IMR-90 (cell line): Measurements from ENCODE around the gene AGAP1. TPM values are rescaled to one million over a fixed set of nuclear protein-coding genes. Genes with fewer than 3 reads are reported as not detected.

Experiments used
- ATAC-seq: fragments of 200-7000 bp; cut with Tn5 transposase; 2 replicates; pipeline ENCODE4 v1.9.1; 2020; ENCODE audit warnings: low read depth, mild to moderate bottlenecking, moderate library complexity
- BruUV-seq: library from RNA; stranded (reverse); fragments of 400-500 nt; replicated peaks from 2 replicates; lab custom pipeline; 2021; lab: Mats Ljungman, UMichigan
- CTCF ChIA-PET: fragments of 300-600 bp; formaldehyde crosslinking; extraction: SDS; loops from one replicate; lab custom pipeline; 2021; ENCODE audit warnings: antibody characterized with exemption; lab: Yijun Ruan, JAX
- POLR2A ChIA-PET: fragments of 300-600 bp; sonication (Branson Sonifier 250); formaldehyde crosslinking; loops from one replicate; lab custom pipeline; 2022; ENCODE audit warnings: antibody characterized with exemption; ENCODE audit not compliant: unreplicated experiment; lab: Charles Lee
- DNase-seq: peaks from one replicate; pipeline ENCODE4 v3.0.0; 2013
- H2AFZ ChIP-seq: replicated peaks from 2 replicates; pipeline ENCODE3; 2013; ENCODE audit warnings: low read length, mild to moderate bottlenecking; ENCODE audit not compliant: poor library complexity
- H2AK5ac ChIP-seq: 2 replicates; pipeline ENCODE4 v1.6.1; 2013; ENCODE audit warnings: low read depth, low read length, inconsistent platforms
- H2AK9ac ChIP-seq: replicated peaks from 2 replicates; pipeline ENCODE3; 2013; ENCODE audit warnings: mild to moderate bottlenecking, low read depth, low read length, moderate library complexity; ENCODE audit not compliant: poor library complexity
- H2BK120ac ChIP-seq: 2 replicates; pipeline ENCODE4 v1.6.1; 2013; ENCODE audit warnings: low read depth, low read length, inconsistent platforms
- H2BK15ac ChIP-seq: 3 replicates; pipeline ENCODE4 v1.6.1; 2013; ENCODE audit warnings: low read depth, low read length, inconsistent platforms
- H2BK20ac ChIP-seq: 2 replicates; pipeline ENCODE4 v1.6.1; 2013; ENCODE audit warnings: low read depth, mild to moderate bottlenecking, inconsistent platforms, low read length, moderate library complexity
- H2BK5ac ChIP-seq: 2 replicates; pipeline ENCODE4 v1.6.1; 2013; ENCODE audit warnings: mild to moderate bottlenecking, low read depth, low read length, inconsistent platforms; ENCODE audit not compliant: poor library complexity, severe bottlenecking
- H3K14ac ChIP-seq: replicated peaks from 2 replicates; pipeline ENCODE4 v1.6.1; 2013; ENCODE audit warnings: low read depth, low read length, inconsistent platforms
- H3K18ac ChIP-seq: 2 replicates; pipeline ENCODE4 v1.6.1; 2013; ENCODE audit warnings: low read depth, low read length, control low read depth
- H3K23ac ChIP-seq: 2 replicates; pipeline ENCODE4 v1.6.1; 2013; ENCODE audit warnings: low read depth, low read length, inconsistent platforms
- H3K27ac ChIP-seq: 2 replicates; pipeline ENCODE4 v1.5.1; 2013; ENCODE audit warnings: mild to moderate bottlenecking, control low read depth, low read length; ENCODE audit not compliant: insufficient read depth
- H3K27me3 ChIP-seq: 2 replicates; pipeline ENCODE4 v1.6.1; 2013; ENCODE audit warnings: low read length; ENCODE audit not compliant: control insufficient read depth, insufficient read depth
- H3K36me3 ChIP-seq: 2 replicates; pipeline ENCODE4 v1.6.1; 2013; ENCODE audit warnings: low read length, mixed read lengths; ENCODE audit not compliant: control insufficient read depth, insufficient read depth
- H3K4ac ChIP-seq: 2 replicates; pipeline ENCODE4 v1.6.1; 2013; ENCODE audit warnings: low read depth, low read length, inconsistent platforms
- H3K4me1 ChIP-seq: 2 replicates; pipeline ENCODE4 v1.6.1; 2013; ENCODE audit warnings: low read length, mixed read lengths; ENCODE audit not compliant: control insufficient read depth, insufficient read depth
- H3K4me2 ChIP-seq: 2 replicates; pipeline ENCODE4 v1.6.1; 2013; ENCODE audit warnings: low read depth, mild to moderate bottlenecking, control low read depth, low read length, moderate library complexity
- H3K4me3 ChIP-seq: 2 replicates; pipeline ENCODE4 v1.5.1; 2013; ENCODE audit warnings: low read depth, mild to moderate bottlenecking, control low read depth, low read length, moderate library complexity; ENCODE audit not compliant: insufficient read depth
- H3K56ac ChIP-seq: 2 replicates; pipeline ENCODE4 v1.6.1; 2013; ENCODE audit warnings: low read length, inconsistent platforms; ENCODE audit not compliant: insufficient read depth; ENCODE audit errors: extremely low read depth
- H3K79me1 ChIP-seq, 2 experiments: 2 replicates each; pipeline ENCODE4 v1.6.1; 2013; ENCODE audit warnings: low read length in 2 of 2, inconsistent platforms in 1 of 2, low read depth in 1 of 2
- H3K9ac ChIP-seq: 2 replicates; pipeline ENCODE4 v1.6.1; 2013; ENCODE audit warnings: low read depth, low read length, control low read depth
- H3K9me1 ChIP-seq: 2 replicates; pipeline ENCODE4 v1.6.1; 2013; ENCODE audit warnings: low read length, inconsistent platforms; ENCODE audit not compliant: insufficient read depth
- H3K9me3 ChIP-seq: 2 replicates; pipeline ENCODE4 v1.6.1; 2013; ENCODE audit warnings: low read length; ENCODE audit not compliant: control insufficient read depth, insufficient read depth
- H4K20me1 ChIP-seq: 2 replicates; pipeline ENCODE4 v1.6.1; 2013; ENCODE audit warnings: low read length, inconsistent platforms; ENCODE audit not compliant: insufficient read depth
- H4K5ac ChIP-seq: 2 replicates; pipeline ENCODE4 v1.6.1; 2013; ENCODE audit warnings: mild to moderate bottlenecking, low read depth, low read length, control low read depth
- H4K8ac ChIP-seq, 2 experiments: 2 replicates each; pipeline ENCODE4 v1.6.1; 2013; ENCODE audit warnings: low read depth in 2 of 2, low read length in 2 of 2, control low read depth in 1 of 2, inconsistent platforms in 1 of 2
- H4K91ac ChIP-seq: 2 replicates; pipeline ENCODE4 v1.6.1; 2013; ENCODE audit warnings: low read depth, low read length, inconsistent platforms; ENCODE audit not compliant: insufficient read depth
- CHD1 ChIP-seq: IDR thresholded peaks from 2 replicates; pipeline ENCODE4 v1.6.1; 2012; ENCODE audit warnings: low read depth, low read length, improper control_type of control experiment
- MXI1 ChIP-seq: IDR thresholded peaks from 2 replicates; pipeline ENCODE4 v1.6.1; 2012; ENCODE audit warnings: low read depth, mild to moderate bottlenecking, low read length, moderate library complexity, borderline replicate concordance
- NFE2L2 ChIP-seq: fragments of 150-350 bp; IDR thresholded peaks from 2 replicates; pipeline ENCODE4 v1.6.1; 2016; ENCODE audit warnings: low read depth, mild to moderate bottlenecking, low read length
- SMC3 ChIP-seq: fragments of 150-350 bp; IDR thresholded peaks from 2 replicates; pipeline ENCODE4 v1.6.1; 2016; ENCODE audit warnings: low read depth, mild to moderate bottlenecking, antibody characterized with exemption, low read length, moderate library complexity
- WGBS, 2 experiments: methylation state at CpG; one replicate each; pipeline versions ENCODE4 v1.1.5 to v1.1.7; 2013; ENCODE audit warnings: missing lambda C conversion rate in 2 of 2; ENCODE audit not compliant: insufficient read length in 1 of 2; ENCODE audit errors: extremely low coverage in 2 of 2; 5-methylcytosine and 5-hydroxymethylcytosine counted together
- dilution Hi-C: fragments of 300-500 bp; cut with HindIII; formaldehyde crosslinking; loops from one replicate; pipeline ENCODE4 v1.14.3; 2018; ENCODE audit warnings: low sequenced_read_pairs; ENCODE audit not compliant: unreplicated experiment
- in situ Hi-C: fragments of 300-500 bp; cut with MboI; formaldehyde crosslinking; loops from 3 replicates; pipeline ENCODE4 v1.14.3; 2019; ENCODE audit warnings: low sequenced_read_pairs, inconsistent platforms, mixed read lengths
- intact Hi-C: fragments of 100-400 bp; cut with micrococcal nuclease; formaldehyde crosslinking; loops from 2 replicates; pipeline ENCODE4 v1.10.0; 2022
- polyA plus RNA-seq, 3 experiments: library from polyadenylated mRNA; depleted of rRNA; stranded (reverse); fragments of >200 nt; gene quantifications; 2 replicates each; pipeline ENCODE4 v1.2.3, GENCODE V29; 2012; ENCODE audit warnings: low replicate concordance in 1 of 3
- total RNA-seq: library from RNA; depleted of rRNA; stranded (reverse); fragments of >200 nt; gene quantifications from 2 replicates; pipeline ENCODE4 v1.2.3, GENCODE V29; 2012
- TF ChIP-seq, protein P1 (sequence below): fragments of 150-350 bp; IDR thresholded peaks from 2 replicates; pipeline ENCODE4 v1.6.1; 2016; ENCODE audit warnings: low read depth, mild to moderate bottlenecking, low read length, moderate library complexity, borderline replicate concordance
- TF ChIP-seq, protein P2 (sequence below): fragments of 150-350 bp; IDR thresholded peaks from 2 replicates; pipeline ENCODE4 v1.6.1; 2017; ENCODE audit warnings: mild to moderate bottlenecking, antibody characterized with exemption, low read length, low read depth

The AGAP1 gene
- total and polyA plus RNA-seq, 2 of the 4 experiments (the other 2 are of a cell fraction): 15.1 to 16.4 TPM

DNA sequence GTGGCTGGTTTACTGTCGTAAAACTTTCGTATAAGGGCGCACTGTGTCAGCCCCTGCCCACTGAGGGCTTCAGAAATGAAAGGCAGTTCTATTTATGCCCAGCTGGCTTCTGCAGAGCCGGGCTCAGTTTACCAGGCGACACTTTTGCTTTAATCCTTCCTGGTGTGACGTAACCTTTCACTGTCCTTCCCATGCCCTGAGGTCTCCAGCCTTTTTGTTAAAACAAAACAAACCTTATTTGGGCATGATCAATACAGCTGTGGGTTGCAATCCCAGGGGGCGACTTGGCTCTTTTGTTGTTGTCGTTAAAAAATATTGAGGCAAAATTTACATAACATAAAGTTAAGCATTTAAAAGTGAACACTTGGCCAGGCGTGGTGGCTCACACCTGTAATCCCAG lies 85.3 kb downstream of the AGAP1 start:
- no peaks in the 10 kb centered on the region for H3K36me3 ChIP-seq
- no peak overlapping the region for H2BK120ac ChIP-seq
- in situ Hi-C loops (loop anchor here (25.0 kb wide), 1 partner anchor 1042 kb away; no protein-coding TSS in a partner anchor), intact Hi-C loops (no loop called here), dilution Hi-C loops (no loop called here)
- no peak overlapping the region for H3K4me2 ChIP-seq
- H2AFZ ChIP-seq: no peak overlapping the region
- H2BK15ac ChIP-seq: no peak overlapping the region
- DNase-seq (no peak), ATAC-seq (no peak)
- H3K4ac ChIP-seq: no peak overlapping the region
- peaks cover 39 to 77% of the 10 kb centered on the region in 2 experiments for H3K79me1 ChIP-seq
- no peak overlapping the region for H3K56ac ChIP-seq
- no peak overlapping the region for H2BK20ac ChIP-seq
- H4K91ac ChIP-seq: no peak overlapping the region
- no peaks in the 10 kb centered on the region for H3K27me3 ChIP-seq
- H2BK5ac ChIP-seq: no peak overlapping the region
- H3K9ac ChIP-seq: no peak overlapping the region
- H3K27ac ChIP-seq: no peak overlapping the region
- H4K8ac ChIP-seq: no peak overlapping the region
- no peak overlapping the region for H4K5ac ChIP-seq
- no peak overlapping the region for H3K18ac ChIP-seq
- H2AK9ac ChIP-seq: no peak overlapping the region
- peaks cover 25% of the 10 kb centered on the region for H3K9me1 ChIP-seq
- TF ChIP-seq MXI1 (no peak), SMC3 (no peak), NFE2L2 (no peak), CHD1 (no peak)
- TF ChIP-seq, protein P1, sequence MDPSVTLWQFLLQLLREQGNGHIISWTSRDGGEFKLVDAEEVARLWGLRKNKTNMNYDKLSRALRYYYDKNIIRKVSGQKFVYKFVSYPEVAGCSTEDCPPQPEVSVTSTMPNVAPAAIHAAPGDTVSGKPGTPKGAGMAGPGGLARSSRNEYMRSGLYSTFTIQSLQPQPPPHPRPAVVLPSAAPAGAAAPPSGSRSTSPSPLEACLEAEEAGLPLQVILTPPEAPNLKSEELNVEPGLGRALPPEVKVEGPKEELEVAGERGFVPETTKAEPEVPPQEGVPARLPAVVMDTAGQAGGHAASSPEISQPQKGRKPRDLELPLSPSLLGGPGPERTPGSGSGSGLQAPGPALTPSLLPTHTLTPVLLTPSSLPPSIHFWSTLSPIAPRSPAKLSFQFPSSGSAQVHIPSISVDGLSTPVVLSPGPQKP: no peak
- TF ChIP-seq, protein P2, sequence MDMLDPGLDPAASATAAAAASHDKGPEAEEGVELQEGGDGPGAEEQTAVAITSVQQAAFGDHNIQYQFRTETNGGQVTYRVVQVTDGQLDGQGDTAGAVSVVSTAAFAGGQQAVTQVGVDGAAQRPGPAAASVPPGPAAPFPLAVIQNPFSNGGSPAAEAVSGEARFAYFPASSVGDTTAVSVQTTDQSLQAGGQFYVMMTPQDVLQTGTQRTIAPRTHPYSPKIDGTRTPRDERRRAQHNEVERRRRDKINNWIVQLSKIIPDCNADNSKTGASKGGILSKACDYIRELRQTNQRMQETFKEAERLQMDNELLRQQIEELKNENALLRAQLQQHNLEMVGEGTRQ: no peak
- H3K4me1 ChIP-seq: peaks cover 9% of the 10 kb centered on the region
- H4K20me1 ChIP-seq: peaks cover 69% of the 10 kb centered on the region
- no peak overlapping the region for H3K14ac ChIP-seq
- ChIA-PET POLR2A (no interaction called here), CTCF (no interaction called here)
- no peak overlapping the region for H2AK5ac ChIP-seq
- H3K23ac ChIP-seq: no peak overlapping the region
- 100% methylated on average over 3 of the region's 9 CpGs; no CpG with 5 or more reads in 1 of the 2 experiments for WGBS, 2 experiments
- H3K9me3 ChIP-seq: no peaks in the 10 kb centered on the region
- no TSS peak for BruUV-seq
- H3K4me3 ChIP-seq: no peak overlapping the region
